C4-2B (cell line): ENCODE measurements around the gene DUSP9.
"Not testable (repeated sequence)": the region's sequence is repeated elsewhere in the genome, so short reads cannot be mapped to it uniquely, and the experiment has no call there.

ENCODE experiments used
- ZFX ChIP-seq: fragments of 450-650 bp; IDR thresholded peaks from 2 replicates; pipeline ENCODE4 v1.6.1; 2017
- TF ChIP-seq, protein P1 (sequence below): fragments of 450-650 bp; conservative IDR thresholded peaks from 2 replicates; pipeline ENCODE4 v1.5.1; 2017; ENCODE audit warnings: mild to moderate bottlenecking

DNA sequence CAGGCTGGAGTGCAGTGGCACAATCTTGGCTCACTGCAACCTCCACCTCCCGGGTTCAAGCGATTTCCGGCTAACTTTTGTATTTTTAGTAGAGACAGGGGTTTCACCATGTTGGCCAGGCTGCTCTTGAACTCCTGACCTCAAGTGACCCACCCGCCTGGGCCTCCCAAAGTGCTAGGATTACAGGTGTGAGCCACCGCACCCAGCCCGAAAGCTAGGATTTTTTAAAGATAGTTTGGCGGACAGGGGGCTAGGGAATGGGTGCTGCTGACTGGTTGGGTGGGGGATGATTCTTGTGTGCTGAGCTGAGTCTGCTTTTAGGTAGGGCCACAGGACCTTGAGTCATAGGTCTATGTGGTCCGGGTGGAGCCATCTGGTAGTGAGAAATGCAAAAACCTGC, 36.5 kb downstream of the DUSP9 start:
- TF ChIP-seq, protein P1, sequence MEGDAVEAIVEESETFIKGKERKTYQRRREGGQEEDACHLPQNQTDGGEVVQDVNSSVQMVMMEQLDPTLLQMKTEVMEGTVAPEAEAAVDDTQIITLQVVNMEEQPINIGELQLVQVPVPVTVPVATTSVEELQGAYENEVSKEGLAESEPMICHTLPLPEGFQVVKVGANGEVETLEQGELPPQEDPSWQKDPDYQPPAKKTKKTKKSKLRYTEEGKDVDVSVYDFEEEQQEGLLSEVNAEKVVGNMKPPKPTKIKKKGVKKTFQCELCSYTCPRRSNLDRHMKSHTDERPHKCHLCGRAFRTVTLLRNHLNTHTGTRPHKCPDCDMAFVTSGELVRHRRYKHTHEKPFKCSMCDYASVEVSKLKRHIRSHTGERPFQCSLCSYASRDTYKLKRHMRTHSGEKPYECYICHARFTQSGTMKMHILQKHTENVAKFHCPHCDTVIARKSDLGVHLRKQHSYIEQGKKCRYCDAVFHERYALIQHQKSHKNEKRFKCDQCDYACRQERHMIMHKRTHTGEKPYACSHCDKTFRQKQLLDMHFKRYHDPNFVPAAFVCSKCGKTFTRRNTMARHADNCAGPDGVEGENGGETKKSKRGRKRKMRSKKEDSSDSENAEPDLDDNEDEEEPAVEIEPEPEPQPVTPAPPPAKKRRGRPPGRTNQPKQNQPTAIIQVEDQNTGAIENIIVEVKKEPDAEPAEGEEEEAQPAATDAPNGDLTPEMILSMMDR, result not testable (repeated sequence)
- not testable (repeated sequence) for TF ChIP-seq ZFX
